ENCODE measurements around the gene ZNF428.
A peak's percentile ranks its signal among the peaks of the same experiment; 100 is the strongest.
"Not testable (repeated sequence)": the region's sequence is repeated elsewhere in the genome, so short reads cannot be mapped to it uniquely, and the experiment has no call there.

Gene ZNF428

DNA sequence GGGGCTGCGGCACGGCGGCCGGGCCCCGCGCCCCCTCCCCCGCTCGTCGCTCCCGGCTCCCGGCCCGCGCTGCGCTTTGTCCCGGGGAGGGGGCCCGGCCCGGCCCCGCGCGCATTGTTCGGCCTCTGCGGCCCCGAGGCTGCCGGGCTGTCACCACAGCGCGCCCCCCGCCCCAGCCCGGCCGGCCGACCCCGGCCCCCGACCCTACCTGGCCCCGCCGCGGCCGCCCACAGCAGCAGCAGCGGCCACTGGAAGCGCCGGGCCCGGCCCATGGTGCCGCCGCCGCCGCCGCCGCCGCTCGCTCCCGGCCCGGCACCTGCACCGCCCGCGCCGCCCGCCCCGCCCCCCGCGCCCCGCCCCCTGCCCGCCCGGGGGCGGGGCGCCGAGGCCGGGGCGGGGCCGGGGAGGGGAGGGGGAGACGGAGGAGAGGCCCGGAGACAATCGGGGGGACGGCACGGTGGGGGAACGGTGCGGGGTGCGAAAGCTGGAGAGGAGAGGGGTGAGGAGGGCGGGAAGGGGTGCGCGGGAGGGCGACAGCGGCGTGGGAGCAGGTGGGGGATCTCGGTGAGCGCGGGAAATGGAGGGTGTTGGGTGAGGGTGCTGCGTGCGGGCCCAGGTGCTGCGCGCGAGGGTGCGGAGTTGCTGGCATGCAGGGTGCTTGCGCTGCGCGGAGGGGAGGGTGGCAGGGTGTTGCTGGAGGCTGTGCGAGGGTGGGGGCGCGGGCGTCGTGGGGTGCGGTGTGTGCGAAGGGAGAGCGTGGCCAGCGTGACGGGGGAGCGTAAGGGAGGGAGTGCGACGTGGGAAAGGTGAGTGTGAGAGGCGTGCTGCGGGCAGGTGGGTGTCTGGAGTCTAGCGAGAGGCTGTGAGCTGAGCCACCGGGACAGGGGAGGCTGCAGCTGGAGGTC is 20.3 kb upstream of the ZNF428 start, which contains the start of gene CADM4:
TSS of gene CADM4 (minus strand) at position 332 of the 905 bp plus-strand sequence. CDS start at position 272, 60 bp downstream.
- no peak for DNase-seq (ENCODE audit: low read depth)

DNA sequence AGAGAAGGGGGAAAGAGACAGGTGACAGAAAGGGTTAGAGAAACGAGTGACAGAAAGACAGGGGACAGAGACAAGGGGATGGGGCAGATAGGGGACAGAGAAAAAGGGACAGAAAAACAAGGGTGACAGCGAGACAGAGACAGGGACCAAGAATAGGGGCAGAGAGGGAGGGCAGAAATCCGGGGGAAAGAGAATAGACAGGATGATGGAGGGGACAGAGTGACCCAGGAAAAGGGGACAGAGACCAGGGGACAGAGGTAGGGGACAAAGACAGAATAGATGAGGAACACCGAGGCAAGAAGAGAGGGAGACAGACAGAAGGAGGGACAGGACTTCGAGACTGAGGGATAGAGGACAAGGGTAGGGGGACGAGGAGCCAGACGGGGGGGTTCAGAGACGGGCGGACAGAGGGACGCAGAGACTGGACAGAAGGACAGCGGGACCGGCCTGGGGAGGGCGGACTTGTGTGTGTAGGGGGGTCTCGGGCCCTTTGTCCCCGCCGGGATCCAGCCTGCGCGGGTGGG is 19.6 kb upstream of the ZNF428 start:
- DNase-seq (ENCODE audit: low read depth), result no peak

DNA sequence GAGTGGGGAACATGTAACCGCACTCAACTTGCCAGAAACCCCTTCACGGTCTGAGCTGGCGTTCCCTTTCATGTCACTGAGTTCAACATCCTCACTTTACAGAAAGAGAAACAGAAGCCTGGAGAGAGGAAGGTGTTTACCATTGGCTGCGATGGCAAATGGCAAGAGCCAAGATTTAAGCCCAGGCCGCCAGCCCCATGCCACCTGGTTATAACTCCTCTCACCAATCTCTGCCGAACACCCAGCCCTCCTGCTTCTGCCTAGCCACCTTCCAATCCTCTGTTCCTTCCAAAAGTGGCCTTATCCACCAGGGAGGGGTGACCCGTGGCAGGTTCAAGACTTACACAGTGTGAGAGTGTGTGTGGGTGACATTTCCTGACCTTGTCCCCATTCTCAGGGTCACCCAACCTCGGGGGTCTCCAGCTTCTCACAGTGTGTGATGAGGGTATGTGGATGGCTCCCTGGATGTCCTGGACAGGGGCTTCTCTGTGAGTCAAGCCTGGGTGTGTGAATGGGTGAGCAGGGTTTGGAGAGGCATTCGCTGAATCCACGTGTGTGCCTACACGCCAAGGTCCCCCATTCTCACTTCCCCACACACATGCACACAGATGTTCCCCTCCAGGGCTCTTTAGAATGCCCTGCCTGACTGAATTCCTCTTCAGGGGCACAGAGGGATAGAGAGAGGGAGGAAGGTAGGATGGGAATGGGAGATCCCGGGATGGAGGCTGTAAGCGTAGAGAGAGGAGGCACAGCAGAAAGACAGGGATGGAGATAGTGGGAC is 19.0 kb upstream of the ZNF428 start:
- no peak for DNase-seq (ENCODE audit: low read depth)

DNA sequence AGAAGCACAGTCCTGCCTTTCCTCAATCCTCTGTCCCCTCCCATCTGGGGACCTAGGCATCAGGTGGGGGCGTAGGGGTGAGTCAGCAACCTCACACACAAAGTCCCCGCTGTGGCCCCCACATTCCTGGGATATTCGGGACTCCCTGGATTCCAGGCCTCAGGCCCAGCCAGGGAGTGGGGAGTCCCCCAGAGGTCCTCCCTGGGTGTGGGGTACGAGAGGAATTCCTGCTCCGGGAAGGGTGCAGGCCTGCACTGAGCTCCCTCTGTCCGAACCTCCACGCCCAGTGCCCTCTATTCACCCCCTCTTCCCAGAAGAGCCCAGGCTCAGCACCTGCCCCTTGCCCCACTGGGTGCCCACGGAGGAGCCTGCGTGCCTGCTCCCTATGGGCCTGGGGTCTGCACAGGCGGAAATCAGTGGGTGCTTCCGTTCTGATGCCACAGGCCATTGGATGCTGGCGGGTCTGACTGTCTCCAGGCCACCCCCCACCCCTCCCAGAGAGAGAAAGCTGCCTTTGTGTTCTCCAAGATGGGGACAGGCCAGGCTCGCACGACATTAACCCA is 16.8 kb upstream of the ZNF428 start:
- no peak for DNase-seq (ENCODE audit: low read depth)

DNA sequence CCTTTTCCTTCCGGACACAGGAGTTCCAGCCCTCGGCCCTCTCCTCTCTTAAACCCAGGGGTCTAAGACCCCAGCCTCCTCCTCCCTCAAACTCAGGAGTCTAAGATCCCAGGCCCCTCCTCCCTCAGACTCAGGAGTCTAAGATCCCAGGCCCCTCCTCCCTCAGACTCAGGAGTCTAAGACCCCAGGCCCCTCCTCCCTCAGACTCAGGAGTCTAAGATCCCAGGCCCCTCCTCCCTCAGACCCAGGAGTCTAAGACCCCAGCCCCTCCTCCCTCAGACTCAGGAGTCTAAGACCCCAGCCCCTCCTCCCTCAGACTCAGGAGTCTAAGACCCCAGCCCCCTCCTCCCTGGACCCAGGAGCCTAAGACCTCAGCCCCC is 16.1 kb upstream of the ZNF428 start:
- not testable (repeated sequence) for DNase-seq (ENCODE audit: low read depth)

DNA sequence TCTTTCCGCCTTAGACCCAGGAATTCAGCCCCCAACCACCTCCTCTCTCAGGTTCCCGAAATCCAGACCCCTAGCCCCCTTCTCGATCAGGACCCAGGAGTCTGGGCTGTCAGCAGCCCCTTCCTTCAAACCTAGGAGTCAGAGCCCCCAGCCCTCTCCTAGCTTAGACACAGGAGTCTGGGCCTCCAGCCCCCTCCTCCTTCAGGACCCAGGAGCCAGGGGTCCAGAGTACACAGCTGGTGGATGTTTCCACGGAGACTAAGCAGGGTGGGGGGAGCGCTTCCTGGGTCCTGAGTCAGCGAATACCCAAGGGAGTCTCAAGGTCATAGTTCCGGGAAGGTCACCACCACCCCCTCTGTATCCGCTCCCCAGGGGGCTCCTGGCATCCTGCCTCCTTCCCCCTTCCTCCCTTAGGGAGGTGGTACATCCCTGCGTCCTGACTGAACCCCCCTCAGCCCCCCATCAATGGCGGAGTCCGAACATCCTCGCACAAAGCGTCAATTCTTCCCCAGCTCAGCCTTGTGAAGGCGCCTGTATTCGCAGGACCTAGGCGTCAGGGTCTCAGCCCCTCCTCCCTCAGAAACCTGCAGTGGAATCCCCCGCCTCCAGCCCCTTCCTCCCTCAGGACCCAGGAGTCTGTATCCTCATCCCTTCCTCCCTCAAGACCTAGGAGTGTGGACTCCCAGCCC is 15.6 kb upstream of the ZNF428 start:
- DNase-seq (ENCODE audit: low read depth), result no peak

DNA sequence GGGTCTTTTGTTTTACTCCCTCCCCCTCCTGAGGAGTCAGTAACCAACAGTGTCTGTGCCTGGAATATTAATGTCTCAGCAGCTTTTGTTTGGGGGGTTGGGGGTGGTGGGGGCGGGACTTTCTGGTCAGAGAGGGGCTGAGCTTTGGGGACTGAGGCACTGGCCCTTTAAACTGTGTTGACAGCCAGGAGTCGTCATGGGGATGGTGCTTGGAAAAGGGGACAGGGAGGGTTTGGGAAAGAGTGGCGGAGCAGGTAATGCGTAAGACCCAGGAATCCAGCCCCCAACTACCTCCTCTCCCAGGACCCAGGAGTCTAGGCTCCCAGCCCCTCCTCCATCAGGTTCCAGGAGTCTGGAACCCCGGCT is 15.1 kb upstream of the ZNF428 start:
- DNase-seq (ENCODE audit: low read depth), result no peak

DNA sequence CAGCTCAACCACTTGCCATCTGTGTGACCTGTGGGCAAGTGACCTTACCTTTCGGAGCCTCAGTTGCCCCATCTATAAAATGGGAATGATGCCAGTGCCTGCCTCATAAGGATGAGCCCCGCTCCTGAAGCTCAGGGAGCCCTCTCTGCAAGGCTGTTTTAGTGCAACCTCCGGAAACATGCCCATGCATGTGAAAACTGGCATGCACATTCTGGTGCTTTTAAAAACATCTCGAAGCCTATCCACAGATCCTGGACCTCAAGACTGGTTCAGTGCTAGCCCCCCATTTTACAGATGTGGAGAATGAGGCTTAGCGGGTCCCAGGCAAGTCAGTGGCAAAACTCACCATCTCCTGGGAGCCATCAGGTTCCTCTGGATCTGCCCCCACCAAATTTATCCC is 14.6 kb upstream of the ZNF428 start:
- no peak for DNase-seq (ENCODE audit: low read depth)

DNA sequence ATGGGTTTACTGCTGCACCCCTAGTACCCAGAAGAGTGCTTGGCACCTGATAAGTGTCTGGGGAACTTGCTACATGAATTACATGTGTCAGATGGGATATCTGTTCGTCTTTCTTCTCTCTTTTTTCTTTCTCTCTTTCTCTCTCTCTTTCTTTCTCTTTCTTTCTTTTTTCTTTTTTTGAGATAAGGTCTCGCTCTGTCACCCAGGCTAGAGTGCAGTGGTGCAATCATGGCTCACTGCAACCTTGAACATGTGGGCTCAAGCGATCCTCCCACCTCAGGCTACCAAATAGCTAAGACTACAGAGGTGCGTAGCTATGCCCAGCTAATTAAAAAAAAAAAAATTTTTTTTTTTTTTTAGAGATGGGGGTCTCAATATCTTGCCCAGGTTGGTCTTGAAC is 14.1 kb upstream of the ZNF428 start:
- no peak for DNase-seq (ENCODE audit: low read depth)

DNA sequence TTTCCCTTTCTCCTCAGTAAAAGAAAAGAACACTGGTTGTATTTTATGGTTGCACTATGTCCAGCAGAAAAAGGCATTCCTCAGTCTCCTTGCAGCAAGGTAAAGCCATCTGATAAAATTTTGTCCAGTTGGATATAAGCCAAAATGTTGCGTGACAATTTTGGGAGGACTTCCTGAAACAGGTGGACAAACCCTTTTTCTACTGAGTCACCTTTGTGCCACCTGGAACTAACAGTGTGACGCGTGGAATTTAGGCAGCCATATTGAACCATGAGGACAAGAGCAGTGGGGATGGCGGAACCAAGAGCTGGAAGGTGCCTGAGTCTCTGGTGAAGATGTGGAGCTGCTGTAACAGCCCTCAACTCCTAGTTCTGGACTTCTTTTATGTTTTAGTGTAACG is 12.1 kb upstream of the ZNF428 start:
- no peak for DNase-seq (ENCODE audit: low read depth)

DNA sequence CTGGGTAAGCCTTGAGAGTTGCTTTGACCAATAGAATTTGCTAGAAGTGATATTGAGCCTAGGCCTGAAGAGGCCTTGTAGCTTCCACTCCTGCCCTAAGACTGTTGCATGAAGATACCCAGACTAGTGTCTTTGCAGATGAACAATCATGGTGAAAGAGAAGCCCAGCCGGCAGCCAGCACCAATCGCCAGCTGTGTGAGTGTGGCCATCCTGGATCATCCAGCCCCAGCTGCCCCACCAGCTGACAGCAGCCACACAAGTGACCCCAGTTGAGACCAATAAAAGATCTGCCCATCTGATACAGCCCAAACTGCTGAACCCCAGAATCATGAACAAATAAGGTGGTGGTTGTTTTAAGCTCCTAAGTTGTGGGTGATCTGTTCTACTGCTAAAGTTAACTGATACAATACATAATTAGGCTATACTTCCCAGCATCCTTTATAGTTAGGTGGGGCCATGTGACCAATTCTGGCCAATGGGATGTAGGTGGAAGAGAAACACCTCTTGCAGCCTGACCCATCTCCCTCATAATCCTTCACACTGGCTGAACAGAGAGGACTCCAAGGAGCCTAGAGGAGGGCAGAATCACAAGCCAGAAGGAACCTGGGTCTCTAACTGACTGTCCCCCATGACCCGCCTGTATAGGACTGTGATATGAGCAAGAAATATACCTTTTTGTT is 9.4 kb upstream of the ZNF428 start:
- no peak for DNase-seq (ENCODE audit: low read depth)

DNA sequence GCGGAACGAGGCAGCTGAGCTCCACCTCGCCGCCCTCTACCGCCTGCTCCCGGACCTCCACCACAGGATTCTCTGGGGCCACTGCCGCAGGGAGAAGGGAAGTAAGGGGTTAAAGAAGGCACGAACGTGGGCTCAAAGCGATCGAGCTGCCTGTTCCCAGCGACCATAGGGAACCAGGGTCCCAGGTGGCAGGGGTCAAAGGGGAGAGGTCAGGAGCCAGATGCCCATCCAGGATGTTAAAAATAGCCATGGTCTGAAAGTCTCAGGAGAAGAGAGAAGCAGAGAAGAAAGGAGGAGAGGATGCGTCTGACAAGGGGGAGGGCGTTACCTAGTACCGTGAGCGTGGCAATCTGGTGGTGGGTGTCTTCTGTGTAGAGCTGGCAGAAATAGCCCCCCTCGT is 7.4 kb upstream of the ZNF428 start:
- no peak for DNase-seq (ENCODE audit: low read depth)

DNA sequence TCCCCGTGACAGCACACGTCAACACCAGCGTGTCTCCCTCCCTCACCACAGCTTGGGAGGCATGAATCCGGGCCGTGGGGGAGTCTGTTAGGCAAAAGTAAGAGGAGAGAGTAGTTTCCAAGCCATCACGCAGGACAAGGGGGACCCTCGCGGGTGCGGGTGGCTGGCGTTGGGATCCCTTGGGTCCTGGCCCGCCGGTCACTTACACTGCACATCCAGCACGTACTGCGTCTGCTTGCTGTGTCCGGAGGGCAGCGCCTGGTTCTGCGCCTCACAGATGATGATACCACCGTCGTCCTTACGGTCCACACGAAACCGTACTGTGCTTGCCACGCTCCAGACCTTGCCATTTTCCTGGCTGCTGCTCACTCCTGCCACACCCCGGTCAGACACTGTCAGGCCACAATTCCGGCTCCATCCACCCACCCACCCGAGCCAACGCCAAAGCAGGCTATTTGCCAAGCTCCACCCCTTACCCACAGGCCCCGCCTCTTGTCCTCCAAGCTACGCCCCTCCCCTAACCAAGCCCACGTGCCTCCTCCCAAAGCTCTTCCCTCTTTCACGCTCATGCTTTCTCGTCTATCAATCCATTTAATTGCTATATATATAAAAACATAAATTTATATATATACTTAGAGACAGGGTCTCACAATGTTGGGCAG is 6.6 kb upstream of the ZNF428 start:
- no peak for DNase-seq (ENCODE audit: low read depth)

DNA sequence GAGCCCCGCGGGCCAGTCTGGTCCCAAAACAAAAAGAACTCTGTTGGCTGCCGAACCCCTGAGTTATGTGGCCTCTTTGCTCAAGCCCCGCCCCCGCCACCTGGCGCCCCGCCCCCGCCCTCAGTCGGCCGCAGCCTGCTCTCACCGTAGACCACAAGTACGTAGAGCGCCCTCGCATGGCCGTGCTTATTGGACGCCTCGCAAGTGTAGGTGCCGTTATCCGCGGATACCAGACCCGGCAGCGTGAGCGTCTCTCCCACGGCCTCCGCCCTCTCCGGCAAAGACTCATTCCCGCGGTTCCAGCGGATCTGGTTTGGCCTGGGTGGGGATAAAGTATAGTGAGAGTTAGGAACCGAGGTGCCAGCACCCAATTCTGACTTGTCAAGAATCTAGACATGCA is 5.5 kb upstream of the ZNF428 start:
- DNase-seq (ENCODE audit: low read depth), result peak; percentile 67

DNA sequence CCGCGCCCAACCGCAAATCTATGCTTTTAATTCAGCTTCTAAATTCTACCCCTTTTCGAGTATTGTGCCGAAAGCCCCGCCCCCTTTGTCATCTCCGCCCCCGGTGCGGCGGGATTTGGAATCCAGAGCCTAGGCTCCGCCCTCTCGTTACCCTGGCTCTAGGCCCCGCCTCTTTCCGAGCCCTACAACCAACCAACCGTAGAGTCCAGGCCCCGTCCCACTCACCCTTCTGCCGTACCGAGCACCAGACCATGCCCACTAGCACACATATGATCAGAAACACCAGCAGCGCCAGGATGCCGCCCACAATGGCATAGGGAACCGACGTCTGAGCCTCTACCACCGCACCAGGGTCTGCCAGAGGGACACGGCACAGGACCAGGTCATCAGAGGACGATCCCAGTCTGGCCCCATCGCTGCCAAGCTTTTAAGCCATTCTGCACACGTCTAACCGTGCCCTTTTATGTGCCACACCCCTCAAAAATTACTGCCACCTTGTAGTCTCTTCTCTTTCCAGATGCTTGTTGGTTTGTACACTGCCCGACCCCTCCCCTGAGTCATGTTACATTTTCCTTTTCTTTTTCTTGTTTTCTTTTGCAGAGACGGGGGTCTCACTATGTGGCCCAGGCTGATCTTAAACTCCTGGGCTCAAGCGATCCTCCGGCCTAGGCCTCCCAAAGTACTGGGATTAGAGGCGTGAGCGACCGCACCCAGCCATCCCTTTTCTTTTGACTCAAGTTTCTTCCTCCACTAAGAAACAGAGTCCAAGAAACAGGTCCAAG is 4.7 kb upstream of the ZNF428 start:
- DNase-seq (ENCODE audit: low read depth), result no peak

DNA sequence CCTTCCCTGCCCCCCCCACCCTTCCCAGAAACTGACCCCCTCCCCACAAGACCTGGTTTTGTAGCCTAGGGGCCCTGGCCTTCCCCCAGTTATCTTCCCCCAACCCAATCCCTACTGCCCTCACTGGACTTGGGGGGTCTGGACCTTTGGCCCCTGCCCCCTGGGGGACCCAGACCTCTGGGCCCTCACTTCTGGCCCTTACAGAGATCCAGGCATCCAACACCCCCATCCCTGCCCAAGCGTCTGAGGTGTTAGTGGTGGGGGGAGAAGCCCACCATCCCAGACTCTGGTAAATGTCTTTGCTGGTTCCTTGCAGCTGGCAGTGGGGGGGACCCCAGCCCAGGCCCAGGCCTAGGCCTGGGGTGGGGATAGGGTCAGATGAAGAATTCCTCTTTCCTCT is 3.5 kb upstream of the ZNF428 start:
- no peak for DNase-seq (ENCODE audit: low read depth)

DNA sequence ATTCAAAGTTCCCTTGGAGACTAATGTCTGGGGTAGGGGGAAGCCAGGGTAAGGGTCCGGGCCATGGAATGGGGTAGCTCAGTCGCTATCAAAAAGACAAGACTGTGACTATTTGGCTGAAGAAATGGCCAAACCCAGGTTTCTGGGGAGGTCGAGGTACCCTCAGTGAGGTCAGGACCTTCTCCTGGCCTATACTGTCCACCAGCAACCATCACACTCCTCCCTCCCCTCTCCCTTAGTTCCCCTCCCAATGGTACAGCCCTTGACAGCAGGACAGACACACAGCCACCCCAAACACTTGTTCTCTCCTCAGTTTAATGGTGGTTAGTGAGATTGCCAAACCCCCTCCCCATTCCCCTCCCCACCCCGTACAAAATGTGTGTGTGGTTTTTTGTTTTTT is 2.6 kb upstream of the ZNF428 start:
- no peak for DNase-seq (ENCODE audit: low read depth)

DNA sequence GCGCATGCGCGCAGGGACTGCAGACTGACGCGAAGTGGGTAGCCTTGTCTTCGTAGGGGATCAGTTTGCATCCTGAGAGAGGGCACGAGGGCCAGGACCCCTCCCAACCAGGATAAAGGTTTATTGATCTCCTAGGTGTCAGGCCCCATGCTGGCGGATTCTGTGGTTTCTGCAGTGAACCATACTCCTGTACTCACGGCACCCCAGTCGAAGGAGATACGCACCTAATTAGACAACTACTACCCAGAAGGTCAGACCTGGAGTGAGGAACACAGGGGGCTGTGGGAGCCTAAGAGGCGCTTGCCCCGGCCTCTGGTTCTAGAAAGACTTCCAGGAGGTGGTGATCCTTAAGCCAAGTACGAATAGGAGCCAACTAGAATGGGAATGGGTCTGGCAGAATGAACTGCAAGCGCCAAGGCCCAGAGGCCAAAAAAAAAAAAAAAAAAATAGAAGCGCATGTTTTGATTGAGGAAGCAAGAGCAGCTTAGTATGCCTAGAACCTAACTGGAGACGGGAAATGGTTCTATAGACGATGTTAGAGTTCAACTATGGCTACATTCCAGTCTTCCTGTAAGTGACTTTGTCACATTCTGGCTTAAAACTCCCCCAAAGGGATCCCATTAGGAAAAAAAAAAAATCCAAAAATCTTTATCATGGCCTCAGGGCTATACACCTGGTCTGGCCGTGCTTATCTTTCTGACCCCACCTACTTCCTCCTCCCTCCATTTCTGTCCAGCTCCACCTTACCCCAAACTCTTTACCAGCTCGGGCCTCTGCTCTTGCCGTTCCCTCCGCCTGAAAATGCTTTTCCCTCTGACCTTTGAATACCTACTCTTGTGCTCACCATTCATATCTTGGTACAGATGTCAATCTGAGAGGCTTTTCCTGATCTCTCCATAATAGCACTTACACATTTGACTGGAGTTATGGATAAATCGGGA is 902 bp upstream of the ZNF428 start:
- peak; percentile 78 for DNase-seq (ENCODE audit: low read depth)

DNA sequence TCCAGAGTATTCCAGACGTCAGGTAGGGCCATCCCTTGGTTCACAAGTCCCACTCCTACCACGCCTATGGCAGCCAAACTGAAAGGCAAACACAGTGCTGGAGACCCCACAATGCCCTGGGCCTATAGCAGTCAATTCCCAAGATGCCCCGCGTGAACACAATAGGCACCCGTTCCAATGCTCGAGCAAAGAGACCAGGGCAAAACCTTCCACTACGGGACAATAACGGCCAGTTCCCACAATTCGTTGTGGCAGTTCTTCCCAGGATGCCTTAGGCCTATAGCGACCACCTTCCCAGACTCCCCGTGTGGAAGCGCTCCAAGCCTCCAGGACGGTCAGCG is 538 bp downstream of the ZNF428 start:
- no peak for DNase-seq (ENCODE audit: low read depth)

All from stimulated activated CD8-positive, alpha-beta memory T cell treated with anti-CD3 and anti-CD28 coated beads, Interleukin-12 subunit alpha, Interleukin-12 subunit beta, amount 100 ng/mL, for 1 hour (primary cell).